Gastrocnemius medialis (tissue), 4 donors: ENCODE results near the gene CLCA4. TPM values are rescaled to one million over a fixed set of nuclear protein-coding genes. Genes with fewer than 3 reads are reported as not detected.

Source experiments
- ATAC-seq, 2 donors: fragments of 150-250 bp; one replicate each; pipeline ENCODE4 v1.9.1; 2016
- DNase-seq, 2 donors: peaks; one replicate each; pipeline ENCODE4 v3.0.0-alpha.2; 2019
- H3K27ac ChIP-seq, 4 donors: fragments of 200-600 bp; sonication (generic); 1 replicate in 1 of 4; 2 replicates in 3 of 4; pipeline ENCODE4 v1.5.1; 2016 to 2018; ENCODE audit warnings: mild to moderate bottlenecking in 2 of 4, moderate library complexity in 1 of 4
- H3K27me3 ChIP-seq, 3 donors: fragments of 200-600 bp; sonication (generic) in 2 of 3; 1 replicate in 1 of 3; 2 replicates in 2 of 3; pipeline versions ENCODE4 v1.5.1 to v1.6.0; 2016 to 2019; ENCODE audit warnings: mild to moderate bottlenecking in 1 of 3, moderate library complexity in 1 of 3
- H3K36me3 ChIP-seq, 2 donors: fragments of 200-600 bp; sonication (generic) in 1 of 2; one replicate each; pipeline ENCODE4 v1.5.1; 2017 to 2018
- H3K4me1 ChIP-seq, 2 donors: fragments of 200-600 bp; sonication (generic) in 1 of 2; one replicate each; pipeline ENCODE4 v1.5.1; 2016 to 2017; ENCODE audit warnings: mild to moderate bottlenecking in 2 of 2
- H3K4me3 ChIP-seq, 4 donors: fragments of 200-600 bp; sonication (generic) in 3 of 4; 1 replicate in 1 of 4; 2 replicates in 3 of 4; pipeline ENCODE4 v1.5.1; 2016 to 2019; ENCODE audit warnings: mild to moderate bottlenecking in 2 of 4
- H3K9me3 ChIP-seq, 3 donors: fragments of 200-600 bp; sonication (generic) in 2 of 3; 1 replicate in 1 of 3; 2 replicates in 2 of 3; pipeline ENCODE4 v1.5.1; 2016 to 2019
- CTCF ChIP-seq, 5 experiments: fragments of 450-650 bp in 3 of 5; fragments of 200-600 bp in 2 of 5; sonication (generic) in 2 of 5; IDR thresholded peaks in 4 of 5; conservative IDR thresholded peaks in 1 of 5; 1 replicate in 4 of 5; 2 replicates in 1 of 5; pipeline ENCODE4 v1.5.1; 2016 to 2019; ENCODE audit warnings: antibody characterized with exemption in 5 of 5, mild to moderate bottlenecking in 3 of 5, moderate library complexity in 3 of 5
- POLR2A ChIP-seq, 2 donors: fragments of 450-650 bp; IDR thresholded peaks; one replicate each; pipeline ENCODE4 v1.6.1; 2017; ENCODE audit warnings: antibody characterized with exemption in 2 of 2, mild to moderate bottlenecking in 2 of 2, moderate library complexity in 2 of 2
- in situ Hi-C, 4 donors: fragments of 200-750 bp; cut with MboI; loops; one replicate each; pipeline versions ENCODE4 v1.15.0 to v1.8.0; 2017; ENCODE audit warnings: low sequenced_read_pairs in 4 of 4
- intact Hi-C: fragments of 100-400 bp; cut with DNase I; formaldehyde crosslinking; loops from one replicate; pipeline ENCODE4 v1.15.1; 2023; ENCODE audit warnings: low total_unique reads
- total RNA-seq, 4 donors: library from RNA; depleted of rRNA; stranded (reverse); fragments of >200 nt; gene quantifications; one replicate each; pipeline versions ENCODE4 v1.1.0 to v1.2.3, GENCODE V29; 2016

CLCA4 gene
- total RNA-seq, 4 donors from 2014 or later: 3.7 TPM; not detected in 3

GRCh38 chr1:86582161-86582560, 35.3 kb downstream of the CLCA4 start:
- ATAC-seq: no peak
- H3K27me3 ChIP-seq: no peaks in the 10 kb centered on the region
- no peak overlapping the region for H3K4me3 ChIP-seq

GRCh38 chr1:86583032-86583431, 36.2 kb downstream of the CLCA4 start:
- intact Hi-C loops (no loop called here), in situ Hi-C loops (no loop called here)
- Histone ChIP-seq H3K9me3 (no peaks in the 10 kb centered on the region), H3K4me3 (no peak overlapping the region), H3K4me1 (no peaks in the 10 kb centered on the region), H3K36me3 (no peaks in the 10 kb centered on the region), H3K27ac (no peak overlapping the region), H3K27me3 (no peaks in the 10 kb centered on the region)
- TF ChIP-seq CTCF (IDR thresholded peaks at IDR 0.05 in 4 of 5, conservative IDR thresholded peaks at IDR 0.05 in 1 of 5): no peak
- TF ChIP-seq POLR2A (IDR thresholded peaks at IDR 0.05): no peak
- ATAC-seq (no peak), DNase-seq (no peak)

More at GRCh38 chr1:86582161-86582560, 35.3 kb downstream of the CLCA4 start:
- DNase-seq: no peak
- Histone ChIP-seq H3K4me1 (no peaks in the 10 kb centered on the region), H3K36me3 (no peaks in the 10 kb centered on the region), H3K9me3 (no peaks in the 10 kb centered on the region), H3K27ac (no peak overlapping the region)
- in situ Hi-C loops (no loop called here), intact Hi-C loops (no loop called here)
- TF ChIP-seq CTCF (IDR thresholded peaks at IDR 0.05 in 4 of 5, conservative IDR thresholded peaks at IDR 0.05 in 1 of 5) (no peak), POLR2A (IDR thresholded peaks at IDR 0.05) (no peak)

GRCh38 chr1:86583593-86583992, 36.7 kb downstream of the CLCA4 start:
- Histone ChIP-seq H3K27ac (no peak overlapping the region), H3K4me1 (no peaks in the 10 kb centered on the region), H3K27me3 (no peaks in the 10 kb centered on the region), H3K4me3 (no peak overlapping the region), H3K36me3 (no peaks in the 10 kb centered on the region), H3K9me3 (no peaks in the 10 kb centered on the region)
- no peak for ATAC-seq
- DNase-seq: no peak
- TF ChIP-seq CTCF (IDR thresholded peaks at IDR 0.05 in 4 of 5, conservative IDR thresholded peaks at IDR 0.05 in 1 of 5) (no peak), POLR2A (IDR thresholded peaks at IDR 0.05) (no peak)
- in situ Hi-C loops: no loop called here
- intact Hi-C loops: no loop called here

GRCh38 chr1:86594284-86594770, 47.4 kb downstream of the CLCA4 start:
- DNase-seq: no peak
- H3K27me3 ChIP-seq: no peaks in the 10 kb centered on the region
- no peak for ATAC-seq
- no peaks in the 10 kb centered on the region for H3K36me3 ChIP-seq
- TF ChIP-seq POLR2A (IDR thresholded peaks at IDR 0.05) (no peak), CTCF (IDR thresholded peaks at IDR 0.05 in 4 of 5, conservative IDR thresholded peaks at IDR 0.05 in 1 of 5) (no peak)
- H3K27ac ChIP-seq: no peak overlapping the region
- H3K4me3 ChIP-seq: no peak overlapping the region
- intact Hi-C loops (no loop called here), in situ Hi-C loops (no loop called here)
- no peaks in the 10 kb centered on the region for H3K4me1 ChIP-seq
- H3K9me3 ChIP-seq: no peaks in the 10 kb centered on the region

- Histone ChIP-seq H3K36me3 (no peaks in the 10 kb centered on the region), H3K27me3 (no peaks in the 10 kb centered on the region), H3K4me1 (no peaks in the 10 kb centered on the region), H3K4me3 (no peak overlapping the region), H3K9me3 (no peaks in the 10 kb centered on the region), H3K27ac (no peak overlapping the region)
- in situ Hi-C loops (no loop called here), intact Hi-C loops (no loop called here)
- ATAC-seq (no peak), DNase-seq (no peak)
- no peak for TF ChIP-seq POLR2A (IDR thresholded peaks at IDR 0.05)
- no peak for TF ChIP-seq CTCF (IDR thresholded peaks at IDR 0.05 in 4 of 5, conservative IDR thresholded peaks at IDR 0.05 in 1 of 5)
These were observed 49.3 kb downstream of the CLCA4 start for GRCh38 chr1:86596224-86596623.
